IPS-18c (cell line): Measurements from ENCODE around the gene MAPK12.

Experiments
- H3K4me3 ChIP-seq: 2 replicates; pipeline ENCODE4 v1.7.0; 2013; ENCODE audit warnings: low read depth, mild to moderate bottlenecking, low read length, moderate library complexity; ENCODE audit not compliant: insufficient read depth
- H3K9me3 ChIP-seq: one replicate; pipeline ENCODE4 v1.6.1; 2013; ENCODE audit warnings: mild to moderate bottlenecking, low read length, moderate library complexity; ENCODE audit not compliant: control insufficient read depth, insufficient read depth

MAPK12 gene

GRCh38 chr22:50204571-50204970, 56.9 kb downstream of the MAPK12 start:
- no peaks in the 10 kb centered on the region for H3K9me3 ChIP-seq

DNA sequence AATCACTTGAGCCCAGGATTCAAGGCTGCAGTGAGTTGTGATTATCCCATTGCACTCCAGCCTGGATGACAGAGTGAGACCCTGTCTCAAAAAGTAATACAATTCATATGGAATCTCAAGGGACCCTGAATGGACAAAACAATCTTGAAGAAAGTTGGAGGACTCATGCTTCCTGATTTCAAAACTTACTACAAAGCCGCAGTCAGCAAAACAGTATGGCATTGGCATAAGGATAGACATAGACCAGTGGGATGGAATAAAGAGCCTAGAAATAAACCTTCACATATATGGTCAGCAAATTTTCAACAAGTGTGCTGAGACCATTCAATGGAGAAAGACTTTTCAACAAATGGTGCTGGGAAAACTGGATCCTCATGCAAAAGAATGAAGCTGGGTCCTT, 58.2 kb downstream of the MAPK12 start:
- H3K4me3 ChIP-seq: no peak overlapping the region
- H3K9me3 ChIP-seq: no peaks in the 10 kb centered on the region

More at GRCh38 chr22:50204571-50204970, 56.9 kb downstream of the MAPK12 start:
- no peak overlapping the region for H3K4me3 ChIP-seq
